Panc1 (cell line): ENCODE data around the gene DSG4. TPM values are rescaled to one million over a fixed set of nuclear protein-coding genes. Genes with fewer than 3 reads are reported as not detected.

Experiments used
- ATAC-seq: fragments of 200-7000 bp; cut with Tn5 transposase; 2 replicates; pipeline ENCODE4 v1.9.1; 2020; ENCODE audit warnings: mild to moderate bottlenecking, moderate library complexity
- BruUV-seq: library from RNA; stranded (reverse); fragments of 400-500 nt; replicated peaks from 2 replicates; lab custom pipeline; 2021; lab: Mats Ljungman, UMichigan
- CTCF ChIA-PET: fragments of 300-600 bp; sonication (Branson Sonifier 250); formaldehyde crosslinking; loops from one replicate; lab custom pipeline; 2022; ENCODE audit warnings: antibody characterized with exemption; lab: Charles Lee
- POLR2A ChIA-PET: fragments of 300-600 bp; sonication (Branson Sonifier 250); formaldehyde crosslinking; loops from one replicate; lab custom pipeline; 2022; ENCODE audit warnings: antibody characterized with exemption; lab: Charles Lee
- DNase-seq: peaks from one replicate; pipeline ENCODE4 v3.0.0-alpha.2; 2010; ENCODE audit warnings: low read depth, low spot score
- H3K27ac ChIP-seq: 2 replicates; pipeline ENCODE4 v1.5.1; 2011; ENCODE audit warnings: mild to moderate bottlenecking, low read length, inconsistent platforms
- H3K27me3 ChIP-seq: fragments of 200-500 bp; sonication (Bioruptor generic); 2 replicates; pipeline ENCODE4 v1.6.0; 2014; ENCODE audit warnings: low read length, inconsistent platforms; ENCODE audit not compliant: control insufficient read depth, insufficient read depth
- H3K36me3 ChIP-seq: fragments of 200-500 bp; sonication (Bioruptor generic); 2 replicates; pipeline ENCODE4 v1.5.1; 2014; ENCODE audit warnings: inconsistent platforms, mild to moderate bottlenecking, low read length, moderate library complexity; ENCODE audit not compliant: control insufficient read depth, insufficient read depth
- H3K4me1 ChIP-seq: 2 replicates; pipeline ENCODE4 v1.5.1; 2011; ENCODE audit warnings: inconsistent platforms, mild to moderate bottlenecking, low read length, moderate library complexity; ENCODE audit not compliant: control insufficient read depth, insufficient read depth
- H3K4me3 ChIP-seq, 2 experiments: 2 replicates each; pipeline ENCODE4 v1.5.1; 2011 to 2012; ENCODE audit warnings: low read depth in 2 of 2, low read length in 2 of 2, mild to moderate bottlenecking in 2 of 2, inconsistent platforms in 1 of 2, moderate library complexity in 1 of 2
- H3K9me3 ChIP-seq: fragments of 200-500 bp; sonication (Bioruptor generic); 2 replicates; pipeline ENCODE4 v1.5.1; 2014; ENCODE audit warnings: low read depth, mild to moderate bottlenecking, inconsistent platforms, low read length, moderate library complexity; ENCODE audit not compliant: control insufficient read depth, insufficient read depth
- POLR2AphosphoS5 ChIP-seq: IDR thresholded peaks from 2 replicates; pipeline ENCODE4 v1.6.1; 2012; ENCODE audit warnings: mild to moderate bottlenecking, low read depth, low read length, moderate library complexity
- REST ChIP-seq, 2 experiments: IDR thresholded peaks; 2 replicates each; pipeline ENCODE4 v1.6.1; 2011 to 2012; ENCODE audit warnings: low read depth in 2 of 2, control low read depth in 1 of 2, low read length in 1 of 2, mild to moderate bottlenecking in 1 of 2, moderate library complexity in 1 of 2; ENCODE audit not compliant: insufficient read depth in 1 of 2
- SIN3A ChIP-seq: IDR thresholded peaks from 2 replicates; pipeline ENCODE4 v1.6.1; 2012; ENCODE audit warnings: low read depth, mild to moderate bottlenecking, low read length, moderate library complexity, borderline replicate concordance; ENCODE audit not compliant: insufficient read depth
- TCF7L2 ChIP-seq: IDR thresholded peaks from 2 replicates; pipeline ENCODE4 v1.6.1; 2011; ENCODE audit warnings: mild to moderate bottlenecking, low read depth, low read length, inconsistent platforms
- in situ Hi-C: cut with HindIII; loops from 2 replicates; pipeline ENCODE4 v1.10.0; 2016; ENCODE audit warnings: low sequenced_read_pairs, low pct_unique_long_range_greater_than_20kb
- intact Hi-C: fragments of 100-400 bp; cut with micrococcal nuclease; formaldehyde crosslinking; loops from one replicate; pipeline ENCODE4 v1.10.0; 2022; ENCODE audit not compliant: unreplicated experiment
- total RNA-seq: library from RNA; stranded (reverse); gene quantifications from one replicate; pipeline ENCODE4 v1.2.1, GENCODE V29; 2021; ENCODE audit not compliant: unreplicated experiment
- TF ChIP-seq, protein P1 (sequence below): fragments of 450-650 bp; IDR thresholded peaks from 2 replicates; pipeline ENCODE4 v1.5.1; 2017; ENCODE audit warnings: mild to moderate bottlenecking

The DSG4 gene
- total RNA-seq, 1 experiment from 2014 or later, result not detected

- no peak for ATAC-seq
- POLR2A ChIA-PET, result no interaction called here
- intact Hi-C loops, result no loop called here
Measured at GRCh38 chr18:31441493-31441892, 64.9 kb downstream of the DSG4 start.

GRCh38 chr18:31444142-31444541 lies 67.6 kb downstream of the DSG4 start:
- DNase-seq, result no peak
- BruUV-seq, result no TSS peak
- H3K36me3 ChIP-seq, result no peaks in the 10 kb centered on the region
- TF ChIP-seq SIN3A, result no peak
- no peak for TF ChIP-seq REST (IDR thresholded peaks at IDR 0.05; ENCODE audit: insufficient read depth in 1 of 2, low read depth in 2 of 2, low read length in 1 of 2)
- no peak for TF ChIP-seq POLR2AphosphoS5
- TF ChIP-seq TCF7L2, result no peak
- TF ChIP-seq, protein P1, sequence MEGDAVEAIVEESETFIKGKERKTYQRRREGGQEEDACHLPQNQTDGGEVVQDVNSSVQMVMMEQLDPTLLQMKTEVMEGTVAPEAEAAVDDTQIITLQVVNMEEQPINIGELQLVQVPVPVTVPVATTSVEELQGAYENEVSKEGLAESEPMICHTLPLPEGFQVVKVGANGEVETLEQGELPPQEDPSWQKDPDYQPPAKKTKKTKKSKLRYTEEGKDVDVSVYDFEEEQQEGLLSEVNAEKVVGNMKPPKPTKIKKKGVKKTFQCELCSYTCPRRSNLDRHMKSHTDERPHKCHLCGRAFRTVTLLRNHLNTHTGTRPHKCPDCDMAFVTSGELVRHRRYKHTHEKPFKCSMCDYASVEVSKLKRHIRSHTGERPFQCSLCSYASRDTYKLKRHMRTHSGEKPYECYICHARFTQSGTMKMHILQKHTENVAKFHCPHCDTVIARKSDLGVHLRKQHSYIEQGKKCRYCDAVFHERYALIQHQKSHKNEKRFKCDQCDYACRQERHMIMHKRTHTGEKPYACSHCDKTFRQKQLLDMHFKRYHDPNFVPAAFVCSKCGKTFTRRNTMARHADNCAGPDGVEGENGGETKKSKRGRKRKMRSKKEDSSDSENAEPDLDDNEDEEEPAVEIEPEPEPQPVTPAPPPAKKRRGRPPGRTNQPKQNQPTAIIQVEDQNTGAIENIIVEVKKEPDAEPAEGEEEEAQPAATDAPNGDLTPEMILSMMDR, result no peak
- ChIA-PET POLR2A (no interaction called here), CTCF (no interaction called here)
- no peaks in the 10 kb centered on the region for H3K4me1 ChIP-seq
- no peak overlapping the region for H3K4me3 ChIP-seq
- intact Hi-C loops (no loop called here), in situ Hi-C loops (no loop called here)
- ATAC-seq, result no peak
- H3K27me3 ChIP-seq, result no peaks in the 10 kb centered on the region
- no peaks in the 10 kb centered on the region for H3K9me3 ChIP-seq
- H3K27ac ChIP-seq, result no peak overlapping the region

More at GRCh38 chr18:31441493-31441892, 64.9 kb downstream of the DSG4 start:
- Histone ChIP-seq H3K27me3 (no peaks in the 10 kb centered on the region), H3K4me3 (no peak overlapping the region), H3K36me3 (no peaks in the 10 kb centered on the region), H3K27ac (no peak overlapping the region), H3K9me3 (no peaks in the 10 kb centered on the region), H3K4me1 (no peaks in the 10 kb centered on the region)
- no TSS peak for BruUV-seq
- no peak for DNase-seq
- in situ Hi-C loops, result no loop called here
- TF ChIP-seq REST (IDR thresholded peaks at IDR 0.05; ENCODE audit: insufficient read depth in 1 of 2, low read depth in 2 of 2, low read length in 1 of 2) (no peak), POLR2AphosphoS5 (no peak), SIN3A (no peak), TCF7L2 (no peak)
- TF ChIP-seq, protein P1, result no peak
- CTCF ChIA-PET, result no interaction called here
